ENCODE results near the gene SEPTIN14. TPM values are rescaled to one million over a fixed set of nuclear protein-coding genes. Genes with fewer than 3 reads are reported as not detected.
"Not testable (repeated sequence)": the region's sequence is repeated elsewhere in the genome, so short reads cannot be mapped to it uniquely, and the experiment has no call there.

Gene SEPTIN14
- polyA plus RNA-seq (2013, experiment 1 of 4), result not detected
- not detected for polyA plus RNA-seq (2013, experiment 2 of 4)
- polyA plus RNA-seq (2013, experiment 3 of 4), result not detected
- polyA plus RNA-seq (2013, experiment 4 of 4), result not detected

- 73 to 79% methylated on average over 2 of the region's 2 CpGs for WGBS, 2 experiments
- not testable (repeated sequence) for H3K27ac ChIP-seq (ENCODE audit: insufficient read depth, low read depth, low read length, poor library complexity, severe bottlenecking); H3K27me3 ChIP-seq (ENCODE audit: control insufficient read depth, insufficient read depth, low read length, poor library complexity, severe bottlenecking); H3K4me1 ChIP-seq (ENCODE audit: control insufficient read depth, insufficient read depth, low read length); H3K36me3 ChIP-seq (ENCODE audit: control insufficient read depth, insufficient read depth, low read length); H3K4me3 ChIP-seq (ENCODE audit: insufficient read depth, low read depth, low read length); H3K9me3 ChIP-seq (ENCODE audit: control insufficient read depth, low read length)
Observed at GRCh38 chr7:55862652-55863051, at the start of gene SEPTIN14. Gene SEPTIN14, minus strand, starts transcription at chr7:55862752. Its CDS starts 756 bp downstream, at chr7:55861996.

- H3K27ac ChIP-seq (ENCODE audit: insufficient read depth, low read depth, low read length, poor library complexity, severe bottlenecking), result no peak overlapping the region
- H3K4me1 ChIP-seq (ENCODE audit: control insufficient read depth, insufficient read depth, low read length), result no peaks in the 10 kb centered on the region
- no peak overlapping the region for H3K4me3 ChIP-seq (ENCODE audit: insufficient read depth, low read depth, low read length)
- H3K36me3 ChIP-seq (ENCODE audit: control insufficient read depth, insufficient read depth, low read length), result peaks cover 12% of the 10 kb centered on the region
- 89 to 91% methylated on average over 8 of the region's 8 CpGs for WGBS, 2 experiments
- no peaks in the 10 kb centered on the region for H3K9me3 ChIP-seq (ENCODE audit: control insufficient read depth, low read length)
- no peaks in the 10 kb centered on the region for H3K27me3 ChIP-seq (ENCODE audit: control insufficient read depth, insufficient read depth, low read length, poor library complexity, severe bottlenecking)
Observed at GRCh38 chr7:55903985-55904759, 41.6 kb upstream of the SEPTIN14 start.

- H3K27ac ChIP-seq (ENCODE audit: insufficient read depth, low read depth, low read length, poor library complexity, severe bottlenecking); H3K27me3 ChIP-seq (ENCODE audit: control insufficient read depth, insufficient read depth, low read length, poor library complexity, severe bottlenecking); H3K9me3 ChIP-seq (ENCODE audit: control insufficient read depth, low read length); H3K4me1 ChIP-seq (ENCODE audit: control insufficient read depth, insufficient read depth, low read length); H3K4me3 ChIP-seq (ENCODE audit: insufficient read depth, low read depth, low read length); H3K36me3 ChIP-seq (ENCODE audit: control insufficient read depth, insufficient read depth, low read length): not testable (repeated sequence)
- WGBS, 2 experiments, result 91 to 94% methylated on average over 1 of the region's 1 CpG
Observed at GRCh38 chr7:55901059-55901458, 38.5 kb upstream of the SEPTIN14 start.

- Histone ChIP-seq H3K27me3 (ENCODE audit: control insufficient read depth, insufficient read depth, low read length, poor library complexity, severe bottlenecking) (no peaks in the 10 kb centered on the region), H3K36me3 (ENCODE audit: control insufficient read depth, insufficient read depth, low read length) (no peaks in the 10 kb centered on the region), H3K4me3 (ENCODE audit: insufficient read depth, low read depth, low read length) (no peak overlapping the region), H3K9me3 (ENCODE audit: control insufficient read depth, low read length) (no peaks in the 10 kb centered on the region), H3K27ac (ENCODE audit: insufficient read depth, low read depth, low read length, poor library complexity, severe bottlenecking) (no peak overlapping the region), H3K4me1 (ENCODE audit: control insufficient read depth, insufficient read depth, low read length) (no peaks in the 10 kb centered on the region)
- 92 to 94% methylated on average over 4 of the region's 4 CpGs for WGBS, 2 experiments
Observed at GRCh38 chr7:55898287-55898686, 35.7 kb upstream of the SEPTIN14 start.

GRCh38 chr7:55895021-55895420 lies 32.5 kb upstream of the SEPTIN14 start:
- no peaks in the 10 kb centered on the region for H3K36me3 ChIP-seq (ENCODE audit: control insufficient read depth, insufficient read depth, low read length)
- no peak overlapping the region for H3K4me3 ChIP-seq (ENCODE audit: insufficient read depth, low read depth, low read length)
- no peaks in the 10 kb centered on the region for H3K27me3 ChIP-seq (ENCODE audit: control insufficient read depth, insufficient read depth, low read length, poor library complexity, severe bottlenecking)
- H3K9me3 ChIP-seq (ENCODE audit: control insufficient read depth, low read length), result no peaks in the 10 kb centered on the region
- H3K27ac ChIP-seq (ENCODE audit: insufficient read depth, low read depth, low read length, poor library complexity, severe bottlenecking), result no peak overlapping the region
- 87 to 92% methylated on average over 3 of the region's 4 CpGs for WGBS, 2 experiments
- no peaks in the 10 kb centered on the region for H3K4me1 ChIP-seq (ENCODE audit: control insufficient read depth, insufficient read depth, low read length)

GRCh38 chr7:55893940-55894339 lies 31.4 kb upstream of the SEPTIN14 start:
- H3K4me3 ChIP-seq (ENCODE audit: insufficient read depth, low read depth, low read length), result no peak overlapping the region
- no peaks in the 10 kb centered on the region for H3K36me3 ChIP-seq (ENCODE audit: control insufficient read depth, insufficient read depth, low read length)
- H3K4me1 ChIP-seq (ENCODE audit: control insufficient read depth, insufficient read depth, low read length), result no peaks in the 10 kb centered on the region
- H3K27ac ChIP-seq (ENCODE audit: insufficient read depth, low read depth, low read length, poor library complexity, severe bottlenecking), result no peak overlapping the region
- H3K27me3 ChIP-seq (ENCODE audit: control insufficient read depth, insufficient read depth, low read length, poor library complexity, severe bottlenecking), result no peaks in the 10 kb centered on the region
- no peaks in the 10 kb centered on the region for H3K9me3 ChIP-seq (ENCODE audit: control insufficient read depth, low read length)

GRCh38 chr7:55888378-55888777 lies 25.8 kb upstream of the SEPTIN14 start:
- not testable (repeated sequence) for H3K4me1 ChIP-seq (ENCODE audit: control insufficient read depth, insufficient read depth, low read length)

GRCh38 chr7:55887821-55888247 lies 25.3 kb upstream of the SEPTIN14 start:
- Histone ChIP-seq H3K27ac (ENCODE audit: insufficient read depth, low read depth, low read length, poor library complexity, severe bottlenecking) (peak overlapping the region; percentile 69), H3K4me1 (ENCODE audit: control insufficient read depth, insufficient read depth, low read length) (no peaks in the 10 kb centered on the region), H3K27me3 (ENCODE audit: control insufficient read depth, insufficient read depth, low read length, poor library complexity, severe bottlenecking) (no peaks in the 10 kb centered on the region), H3K36me3 (ENCODE audit: control insufficient read depth, insufficient read depth, low read length) (no peaks in the 10 kb centered on the region), H3K4me3 (ENCODE audit: insufficient read depth, low read depth, low read length) (peak overlapping the region; percentile 55), H3K9me3 (ENCODE audit: control insufficient read depth, low read length) (no peaks in the 10 kb centered on the region)
- 1% methylated on average over 28 to 33 of the region's 38 CpGs for WGBS, 2 experiments

More at GRCh38 chr7:55888378-55888777, 25.8 kb upstream of the SEPTIN14 start:
- not testable (repeated sequence) for H3K36me3 ChIP-seq (ENCODE audit: control insufficient read depth, insufficient read depth, low read length); H3K27me3 ChIP-seq (ENCODE audit: control insufficient read depth, insufficient read depth, low read length, poor library complexity, severe bottlenecking); H3K27ac ChIP-seq (ENCODE audit: insufficient read depth, low read depth, low read length, poor library complexity, severe bottlenecking); H3K9me3 ChIP-seq (ENCODE audit: control insufficient read depth, low read length)
- H3K4me3 ChIP-seq (ENCODE audit: insufficient read depth, low read depth, low read length), result peak overlapping the region; percentile 55
- WGBS, 2 experiments, result 85 to 90% methylated on average over 9 to 10 of the region's 10 CpGs

- H3K4me3 ChIP-seq (ENCODE audit: insufficient read depth, low read depth, low read length), result no peak overlapping the region
- 89 to 90% methylated on average over 3 of the region's 3 CpGs for WGBS, 2 experiments
- no peaks in the 10 kb centered on the region for H3K36me3 ChIP-seq (ENCODE audit: control insufficient read depth, insufficient read depth, low read length)
- H3K27me3 ChIP-seq (ENCODE audit: control insufficient read depth, insufficient read depth, low read length, poor library complexity, severe bottlenecking), result no peaks in the 10 kb centered on the region
- no peak overlapping the region for H3K27ac ChIP-seq (ENCODE audit: insufficient read depth, low read depth, low read length, poor library complexity, severe bottlenecking)
- H3K9me3 ChIP-seq (ENCODE audit: control insufficient read depth, low read length), result no peaks in the 10 kb centered on the region
- no peaks in the 10 kb centered on the region for H3K4me1 ChIP-seq (ENCODE audit: control insufficient read depth, insufficient read depth, low read length)
Observed at GRCh38 chr7:55884321-55884720, 21.8 kb upstream of the SEPTIN14 start.

- no peaks in the 10 kb centered on the region for H3K27me3 ChIP-seq (ENCODE audit: control insufficient read depth, insufficient read depth, low read length, poor library complexity, severe bottlenecking)
- no peak overlapping the region for H3K4me3 ChIP-seq (ENCODE audit: insufficient read depth, low read depth, low read length)
- no peaks in the 10 kb centered on the region for H3K9me3 ChIP-seq (ENCODE audit: control insufficient read depth, low read length)
- no peaks in the 10 kb centered on the region for H3K36me3 ChIP-seq (ENCODE audit: control insufficient read depth, insufficient read depth, low read length)
- 100% methylated on average over 1 to 3 of the region's 3 CpGs for WGBS, 2 experiments
- no peak overlapping the region for H3K27ac ChIP-seq (ENCODE audit: insufficient read depth, low read depth, low read length, poor library complexity, severe bottlenecking)
- H3K4me1 ChIP-seq (ENCODE audit: control insufficient read depth, insufficient read depth, low read length), result no peaks in the 10 kb centered on the region
Observed at GRCh38 chr7:55878691-55879090, 16.1 kb upstream of the SEPTIN14 start.
